CD4-positive, alpha-beta T cell treated with Interleukin-15 for 4 hours (primary cell): ENCODE data around the gene AKT1S1.
"Not testable (repeated sequence)": the region's sequence is repeated elsewhere in the genome, so short reads cannot be mapped to it uniquely, and the experiment has no call there.

Source experiments
- DNase-seq: peaks from one replicate; pipeline ENCODE4 v3.0.0-alpha.2; 2020; ENCODE audit warnings: low spot score

AKT1S1 gene

DNA sequence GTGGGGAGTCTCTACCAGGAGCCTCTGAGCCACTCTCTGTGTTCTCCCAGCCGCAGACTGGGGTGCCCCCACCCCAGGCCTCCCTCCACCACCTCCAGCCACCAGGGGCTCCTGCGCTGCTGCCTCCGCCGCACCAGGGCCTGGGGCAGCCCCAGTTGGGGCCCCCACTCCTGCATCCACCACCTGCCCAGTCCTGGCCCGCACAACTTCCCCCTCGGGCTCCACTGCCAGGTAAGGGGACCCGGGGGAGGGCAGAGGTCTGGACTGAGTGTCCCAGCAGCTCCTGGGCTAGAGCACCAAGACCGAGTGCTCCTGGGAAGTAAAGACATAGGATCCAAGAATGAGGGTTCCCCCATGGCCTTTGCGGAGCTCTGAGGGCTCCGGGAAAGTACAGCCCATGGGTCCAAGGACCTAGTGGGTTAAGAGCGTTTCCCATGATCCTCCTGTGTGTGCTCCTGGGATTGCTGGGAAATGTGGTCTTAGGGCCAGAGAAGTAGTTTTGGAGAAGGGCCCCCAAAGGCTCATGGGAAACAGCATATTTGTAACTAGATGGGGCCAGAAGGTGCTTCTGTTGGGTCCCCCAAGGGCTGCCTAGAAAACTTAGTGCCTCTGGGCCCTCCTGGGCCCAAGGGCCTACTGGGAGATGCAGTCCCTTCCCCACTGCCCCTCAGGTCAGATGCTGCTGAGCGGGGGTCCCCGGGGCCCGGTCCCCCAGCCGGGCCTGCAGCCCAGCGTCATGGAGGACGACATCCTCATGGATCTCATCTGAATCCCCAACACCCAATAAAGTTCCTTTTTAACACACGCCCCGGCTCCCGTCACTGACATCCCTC lies 40.8 kb downstream of the AKT1S1 start:
- DNase-seq: no peak

DNA sequence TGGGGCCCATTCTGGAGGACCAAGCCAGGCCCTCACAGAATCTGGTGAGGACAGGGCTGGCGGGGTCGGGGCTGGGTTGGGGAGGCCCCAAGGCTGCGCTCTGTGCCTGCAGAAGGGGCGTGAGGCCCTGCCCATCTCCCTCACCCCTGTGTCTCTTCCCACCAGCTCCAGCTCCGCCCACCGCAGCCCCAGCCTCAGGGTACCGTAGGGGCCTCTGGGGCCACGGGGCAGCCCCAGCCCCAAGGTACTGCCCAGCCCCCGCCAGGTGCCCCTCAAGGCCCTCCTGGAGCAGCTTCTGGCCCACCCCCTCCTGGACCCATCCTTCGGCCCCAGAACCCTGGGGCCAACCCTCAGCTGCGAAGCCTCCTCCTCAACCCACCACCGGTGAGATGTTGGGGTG lies 41.6 kb downstream of the AKT1S1 start:
- DNase-seq: no peak

GRCh38 chr19:49833599-49833998 lies 43.6 kb downstream of the AKT1S1 start:
- DNase-seq: no peak

- DNase-seq: no peak
These were observed 44.6 kb downstream of the AKT1S1 start for GRCh38 chr19:49832556-49832955.

- no peak for DNase-seq
These were observed 45.6 kb downstream of the AKT1S1 start for GRCh38 chr19:49831592-49831991.

DNA sequence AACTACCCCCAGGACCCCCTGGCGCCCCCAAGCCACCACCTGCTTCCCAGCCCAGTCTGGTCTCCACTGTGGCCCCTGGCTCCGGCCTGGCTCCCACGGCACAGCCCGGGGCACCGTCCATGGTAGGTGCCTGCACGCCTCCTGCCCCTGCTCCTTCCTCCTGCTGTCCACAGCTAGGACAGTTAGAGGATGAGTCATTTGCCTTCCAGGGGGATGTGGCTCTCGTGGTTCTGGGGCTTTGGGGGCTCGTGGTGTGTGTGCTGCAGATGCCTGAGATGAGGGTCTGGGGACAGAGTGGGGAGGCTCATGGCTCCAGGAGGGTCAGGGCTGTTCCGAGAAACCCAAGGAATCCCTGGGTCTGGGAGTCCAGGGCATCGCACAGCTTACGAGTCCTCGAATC lies 46.4 kb downstream of the AKT1S1 start:
- no peak for DNase-seq

DNA sequence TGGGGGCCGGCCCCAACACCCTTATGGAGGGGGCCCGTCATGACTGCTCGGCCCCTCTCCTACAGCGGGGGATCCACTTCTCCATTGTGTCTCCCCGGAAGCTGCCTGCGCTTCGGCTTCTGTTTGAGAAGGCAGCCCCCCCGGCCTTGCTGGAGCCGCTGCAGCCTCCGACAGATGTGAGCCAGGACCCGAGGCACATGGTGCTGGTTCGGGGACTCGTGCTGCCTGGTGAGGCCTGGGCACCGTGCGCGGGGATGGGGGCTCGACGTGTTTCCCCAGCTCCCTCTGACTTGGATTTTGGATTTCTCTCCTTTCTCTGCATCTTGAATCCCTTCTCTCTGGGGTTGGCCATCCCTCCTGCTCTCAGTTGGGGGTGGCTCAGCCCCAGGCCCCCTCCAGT lies 47.4 kb downstream of the AKT1S1 start:
- DNase-seq: no peak

- DNase-seq: no peak
These were observed 48.0 kb downstream of the AKT1S1 start for GRCh38 chr19:49829200-49829599.

GRCh38 chr19:49827034-49827433 lies 50.1 kb downstream of the AKT1S1 start:
- DNase-seq: no peak

DNA sequence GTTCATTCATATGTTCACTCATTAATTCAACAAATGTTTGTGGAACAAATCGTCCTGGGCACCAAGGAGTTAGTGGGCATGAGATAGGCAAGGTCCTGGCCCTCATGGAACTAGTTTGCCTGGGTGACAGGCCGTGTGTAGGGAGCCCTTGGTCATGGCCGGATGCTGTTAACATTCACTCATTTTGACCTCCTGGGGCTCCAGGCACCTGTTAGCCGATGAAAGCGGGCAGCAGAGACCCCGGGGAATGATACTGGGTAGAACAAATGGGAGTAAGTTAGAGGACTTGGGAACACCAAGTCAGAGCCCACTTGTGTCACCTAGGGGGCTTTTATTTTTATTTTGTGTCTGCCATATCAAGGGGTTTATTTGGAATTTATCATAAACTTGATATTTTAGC lies 52.5 kb downstream of the AKT1S1 start:
- DNase-seq: no peak

DNA sequence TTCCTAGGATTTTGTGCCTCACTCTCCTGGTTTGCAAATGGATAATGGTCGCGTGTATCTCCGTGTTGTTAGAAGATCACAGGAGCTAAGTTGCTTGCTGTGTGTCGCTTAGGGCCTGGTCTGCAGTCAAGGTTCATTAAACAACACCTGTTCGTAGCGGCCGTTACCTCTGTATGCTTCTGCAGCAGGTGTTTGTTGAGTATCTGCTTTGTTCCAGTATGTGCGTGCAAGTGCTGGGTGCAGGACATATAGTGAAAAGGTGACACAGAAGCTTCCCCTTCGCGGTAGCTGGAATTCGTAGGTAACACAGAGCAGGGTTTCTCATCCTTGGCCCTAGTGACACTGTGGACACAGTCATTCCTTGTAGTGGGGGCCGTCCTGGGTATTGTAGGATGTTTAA lies 53.7 kb downstream of the AKT1S1 start:
- DNase-seq: no peak

- DNase-seq: no peak
These were observed 57.0 kb downstream of the AKT1S1 start for GRCh38 chr19:49820125-49820524.

- DNase-seq: not testable (repeated sequence)
These were observed 57.6 kb downstream of the AKT1S1 start for GRCh38 chr19:49819452-49820115.
